SK-N-SH (cell line): ENCODE results near the gene ANKS1B. TPM values are rescaled to one million over a fixed set of nuclear protein-coding genes. Genes with fewer than 3 reads are reported as not detected.

Source experiments
- CTCF ChIA-PET: fragments of 300-600, 350-600 bp; formaldehyde crosslinking; extraction: SDS; loops from one replicate; lab custom pipeline; 2021; lab: Yijun Ruan, JAX
- POLR2A ChIA-PET: fragments of 350-600 bp; sonication (Branson Sonifier 250); formaldehyde crosslinking; extraction: SDS; loops from one replicate; lab custom pipeline; 2020; ENCODE audit warnings: antibody characterized with exemption, inconsistent platforms; lab: Yijun Ruan, JAX
- DNase-seq: peaks from one replicate; pipeline ENCODE4 v3.0.0; 2012
- H2AFZ ChIP-seq: fragments of 200-600 bp; sonication (generic); 2 replicates; pipeline ENCODE4 v1.8.1; 2016; ENCODE audit warnings: antibody characterized with exemption, mild to moderate bottlenecking, low read depth
- H3F3A ChIP-seq: fragments of 200-600 bp; sonication (generic); replicated peaks from 2 replicates; pipeline ENCODE3; 2016; ENCODE audit warnings: antibody characterized with exemption, mild to moderate bottlenecking; ENCODE audit not compliant: insufficient read depth
- H3K27ac ChIP-seq, 2 experiments: fragments of 200-500 bp in 1 of 2; fragments of 200-600 bp in 1 of 2; sonication (Bioruptor generic) in 1 of 2; sonication (generic), shearing (Covaris generic) in 1 of 2; 2 replicates each; pipeline versions ENCODE4 v1.5.1 to v1.6.1; 2014 to 2016; ENCODE audit warnings: low read depth in 2 of 2, inconsistent platforms in 1 of 2, low read length in 1 of 2, mild to moderate bottlenecking in 1 of 2, mixed read lengths in 1 of 2
- H3K27me3 ChIP-seq: fragments of 200-600 bp; sonication (generic), shearing (Covaris generic); 2 replicates; pipeline ENCODE4 v1.6.1; 2016; ENCODE audit warnings: mixed run types; ENCODE audit not compliant: insufficient read depth
- H3K36me3 ChIP-seq, 2 experiments: fragments of 200-500 bp in 1 of 2; fragments of 200-600 bp in 1 of 2; sonication (Bioruptor generic) in 1 of 2; sonication (generic) in 1 of 2; replicated peaks in 1 of 2; 2 replicates each; pipeline versions ENCODE3 to v1.5.1; 2014 to 2016; ENCODE audit warnings: low read length in 1 of 2, mild to moderate bottlenecking in 1 of 2; ENCODE audit not compliant: insufficient read depth in 2 of 2, control insufficient read depth in 1 of 2
- H3K4me1 ChIP-seq, 2 experiments: fragments of 200-500 bp in 1 of 2; fragments of 200-600 bp in 1 of 2; sonication (Bioruptor generic) in 1 of 2; sonication (generic), shearing (Covaris generic) in 1 of 2; 2 replicates each; pipeline versions ENCODE4 v1.5.1 to v1.6.1; 2014 to 2016; ENCODE audit warnings: low read depth in 1 of 2, low read length in 1 of 2, mixed run types in 1 of 2; ENCODE audit not compliant: insufficient read depth in 2 of 2, control insufficient read depth in 1 of 2
- H3K4me2 ChIP-seq: fragments of 200-600 bp; sonication (generic), shearing (Covaris generic); 2 replicates; pipeline ENCODE4 v1.6.1; 2017; ENCODE audit warnings: mixed run types
- H3K4me3 ChIP-seq, 2 experiments: fragments of 200-500 bp in 1 of 2; fragments of 200-600 bp in 1 of 2; sonication (Bioruptor generic) in 1 of 2; sonication (generic), shearing (Covaris generic) in 1 of 2; 2 replicates each; pipeline versions ENCODE4 v1.5.1 to v1.8.1; 2014 to 2016; ENCODE audit warnings: low read depth in 2 of 2, inconsistent platforms in 1 of 2, low read length in 1 of 2, mild to moderate bottlenecking in 1 of 2, mixed read lengths in 1 of 2, moderate library complexity in 1 of 2
- H3K79me2 ChIP-seq: fragments of 200-600 bp; sonication (generic); 2 replicates; pipeline ENCODE4 v1.8.1; 2017; ENCODE audit warnings: mild to moderate bottlenecking; ENCODE audit not compliant: insufficient read depth
- H3K9ac ChIP-seq: fragments of 200-600 bp; sonication (generic); 2 replicates; pipeline ENCODE4 v1.6.1; 2017; ENCODE audit warnings: mixed run types
- H3K9me2 ChIP-seq: fragments of 200-600 bp; sonication (generic); 2 replicates; pipeline ENCODE4 v1.6.1; 2017; ENCODE audit warnings: mixed run types
- H3K9me3 ChIP-seq: fragments of 200-600 bp; sonication (generic); 2 replicates; pipeline ENCODE4 v1.6.1; 2017; ENCODE audit warnings: mixed run types, mild to moderate bottlenecking, moderate library complexity
- H4K20me1 ChIP-seq: fragments of 200-600 bp; sonication (generic); 2 replicates; pipeline ENCODE4 v1.6.1; 2017; ENCODE audit warnings: mild to moderate bottlenecking, mixed run types; ENCODE audit not compliant: insufficient read depth
- CTCF ChIP-seq: fragments of 200-600 bp; sonication (generic); IDR thresholded peaks from 2 replicates; pipeline ENCODE4 v1.6.1; 2017; ENCODE audit warnings: antibody characterized with exemption, mild to moderate bottlenecking, moderate library complexity
- EP300 ChIP-seq, 2 experiments: IDR thresholded peaks; 2 replicates each; pipeline versions ENCODE4 v1.4.0 to v1.6.1; 2012; ENCODE audit warnings: borderline replicate concordance in 1 of 2, low read depth in 1 of 2, low read length in 1 of 2
- FOSL2 ChIP-seq: IDR thresholded peaks from 2 replicates; pipeline ENCODE4 v1.4.0; 2012; ENCODE audit warnings: low read depth, mild to moderate bottlenecking, moderate library complexity, borderline replicate concordance
- FOXJ3 ChIP-seq: sonication (generic); formaldehyde crosslinking; IDR thresholded peaks from 2 replicates; pipeline ENCODE4 v1.5.1; 2020; ENCODE audit warnings: mild to moderate bottlenecking, missing genetic modification reagents
- FOXM1 ChIP-seq: IDR thresholded peaks from 2 replicates; pipeline ENCODE4 v1.4.0; 2012; ENCODE audit warnings: low read depth, mild to moderate bottlenecking
- GABPA ChIP-seq: IDR thresholded peaks from 2 replicates; pipeline ENCODE4 v1.4.0; 2012; ENCODE audit warnings: low read depth, mild to moderate bottlenecking
- GATA2 ChIP-seq: sonication (generic); formaldehyde crosslinking; IDR thresholded peaks from 2 replicates; pipeline ENCODE4 v1.5.0; 2020; ENCODE audit warnings: mild to moderate bottlenecking, missing genetic modification reagents
- IRF3 ChIP-seq: fragments of 150-350 bp; IDR thresholded peaks from 2 replicates; pipeline ENCODE4 v1.6.1; 2016; ENCODE audit warnings: mild to moderate bottlenecking, low read depth, low read length
- MAX ChIP-seq: IDR thresholded peaks from 2 replicates; pipeline ENCODE4 v1.4.0; 2012; ENCODE audit warnings: low read depth
- MEF2A ChIP-seq: IDR thresholded peaks from 2 replicates; pipeline ENCODE4 v1.4.0; 2012; ENCODE audit warnings: low read depth, borderline replicate concordance
- MXI1 ChIP-seq: IDR thresholded peaks from 2 replicates; pipeline ENCODE4 v1.6.1; 2012; ENCODE audit warnings: mild to moderate bottlenecking, low read depth, low read length, improper control_type of control experiment
- NRF1 ChIP-seq: IDR thresholded peaks from 2 replicates; pipeline ENCODE4 v1.6.1; 2012; ENCODE audit warnings: low read depth, mild to moderate bottlenecking, low read length
- PBX3 ChIP-seq: IDR thresholded peaks from 2 replicates; pipeline ENCODE4; 2012
- POLR2AphosphoS5 ChIP-seq: IDR thresholded peaks from 2 replicates; pipeline ENCODE4 v1.6.1; 2012; ENCODE audit warnings: low read depth, low read length
- RAD21 ChIP-seq: IDR thresholded peaks from 2 replicates; pipeline ENCODE4 v1.6.1; 2012; ENCODE audit warnings: mild to moderate bottlenecking, low read length
- RCOR1 ChIP-seq: fragments of 150-350 bp; IDR thresholded peaks from 2 replicates; pipeline ENCODE4 v1.6.1; 2017; ENCODE audit warnings: antibody characterized with exemption, low read length
- RFX5 ChIP-seq: IDR thresholded peaks from 2 replicates; pipeline ENCODE4 v1.6.1; 2012; ENCODE audit warnings: mild to moderate bottlenecking, improper control_type of control experiment, low read length
- SIN3A ChIP-seq: IDR thresholded peaks from 2 replicates; pipeline ENCODE4 v1.6.1; 2012; ENCODE audit warnings: low read depth, mild to moderate bottlenecking, low read length, moderate library complexity, borderline replicate concordance
- TAF1 ChIP-seq: IDR thresholded peaks from 2 replicates; pipeline ENCODE4 v1.6.1; 2012; ENCODE audit warnings: low read depth, mild to moderate bottlenecking, low read length, moderate library complexity, borderline replicate concordance
- TCF12 ChIP-seq: IDR thresholded peaks from 2 replicates; pipeline ENCODE4 v1.4.0; 2012
- TEAD4 ChIP-seq: IDR thresholded peaks from 2 replicates; pipeline ENCODE4 v1.4.0; 2012; ENCODE audit warnings: mild to moderate bottlenecking, borderline replicate concordance; ENCODE audit not compliant: insufficient read depth
- USF1 ChIP-seq: IDR thresholded peaks from 2 replicates; pipeline ENCODE4 v1.4.0; 2012; ENCODE audit warnings: low read depth, borderline replicate concordance
- WGBS: methylation state at CpG from one replicate; pipeline ENCODE4 v1.1.6; 2017; ENCODE audit warnings: low lambda C conversion rate; 5-methylcytosine and 5-hydroxymethylcytosine counted together
- polyA plus RNA-seq, 3 experiments: library from polyadenylated mRNA; depleted of rRNA; stranded (reverse); fragments of >200 nt; gene quantifications; 2 replicates each; pipeline ENCODE4 v1.2.3, GENCODE V29; 2012

ANKS1B gene
- polyA plus RNA-seq, 1 of the 3 experiments (the other 2 are of a cell fraction): 1.8 TPM

GRCh38 chr12:99870085-99870484 lies 114.7 kb downstream of the ANKS1B start:
- ChIA-PET POLR2A (no interaction called here), CTCF (no interaction called here)
- no peak overlapping the region for H3K27ac ChIP-seq
- no peaks in the 10 kb centered on the region for H3K79me2 ChIP-seq
- no peaks in the 10 kb centered on the region for H4K20me1 ChIP-seq
- H3F3A ChIP-seq: no peaks in the 10 kb centered on the region
- no peak overlapping the region for H3K9ac ChIP-seq
- DNase-seq: no peak
- no peak for TF ChIP-seq USF1
- no peak for TF ChIP-seq TAF1
- TF ChIP-seq CTCF: no peak
- no peak for TF ChIP-seq RFX5
- no peak for TF ChIP-seq FOSL2
- TF ChIP-seq POLR2AphosphoS5: no peak
- TF ChIP-seq MEF2A: no peak
- TF ChIP-seq PBX3: no peak
- TF ChIP-seq FOXJ3: no peak
- no peak for TF ChIP-seq EP300 (IDR thresholded peaks at IDR 0.05; ENCODE audit: borderline replicate concordance in 1 of 2, low read depth in 1 of 2, low read length in 1 of 2)
- TF ChIP-seq MAX: no peak
- TF ChIP-seq RAD21: no peak
- TF ChIP-seq MXI1: no peak
- TF ChIP-seq RCOR1: no peak
- TF ChIP-seq FOXM1: no peak
- TF ChIP-seq SIN3A: no peak
- no peak overlapping the region for H3K4me2 ChIP-seq
- H2AFZ ChIP-seq: no peak overlapping the region
- no peaks in the 10 kb centered on the region for H3K9me3 ChIP-seq
- no peak overlapping the region for H3K4me3 ChIP-seq
- H3K9me2 ChIP-seq: no peaks in the 10 kb centered on the region
- H3K4me1 ChIP-seq: no peaks in the 10 kb centered on the region
- no peaks in the 10 kb centered on the region for H3K36me3 ChIP-seq
- 84% methylated on average over 5 of the region's 5 CpGs for WGBS
- no peaks in the 10 kb centered on the region for H3K27me3 ChIP-seq

GRCh38 chr12:99861731-99862130 lies 123.0 kb downstream of the ANKS1B start:
- no peak overlapping the region for H3K4me2 ChIP-seq
- H4K20me1 ChIP-seq: no peaks in the 10 kb centered on the region
- H3K27ac ChIP-seq: no peak overlapping the region
- H3K27me3 ChIP-seq: no peaks in the 10 kb centered on the region
- POLR2A ChIA-PET: no interaction called here
- CTCF ChIA-PET: no interaction called here
- no peaks in the 10 kb centered on the region for H3K9me3 ChIP-seq
- no peaks in the 10 kb centered on the region for H3K9me2 ChIP-seq
- H3K4me1 ChIP-seq: no peaks in the 10 kb centered on the region
- no peak for TF ChIP-seq NRF1
- TF ChIP-seq GABPA: no peak
- no peak for TF ChIP-seq TEAD4
- TF ChIP-seq IRF3: no peak
- TF ChIP-seq GATA2 (CRISPR knock-in tag): no peak
- no peak for TF ChIP-seq TCF12
- no peaks in the 10 kb centered on the region for H3F3A ChIP-seq
- DNase-seq: no peak
- no peak overlapping the region for H3K9ac ChIP-seq
- H3K79me2 ChIP-seq: no peaks in the 10 kb centered on the region
- H3K36me3 ChIP-seq: no peaks in the 10 kb centered on the region
- WGBS: 90% methylated on average over 4 of the region's 4 CpGs
- H3K4me3 ChIP-seq: no peak overlapping the region
- no peak overlapping the region for H2AFZ ChIP-seq
